GM13977 (cell line): Measurements from ENCODE around the gene TRAPPC5.

Source experiments
- DNase-seq: peaks from one replicate; pipeline ENCODE4 v3.0.0; 2012; ENCODE audit warnings: low spot score
- CTCF ChIP-seq: IDR thresholded peaks from 2 replicates; pipeline ENCODE4 v1.5.1; 2012; ENCODE audit warnings: mild to moderate bottlenecking, control low read depth; ENCODE audit not compliant: insufficient read depth; ENCODE audit errors: extremely low read depth, missing control alignments
- in situ Hi-C: fragments of 300-500 bp; cut with MboI; formaldehyde crosslinking; loops from one replicate; pipeline ENCODE4 v1.12.0; 2022; ENCODE audit warnings: low sequenced_read_pairs, low pct_unique_long_range_greater_than_20kb, mixed read lengths, inconsistent platforms; ENCODE audit not compliant: unreplicated experiment

Gene TRAPPC5

GRCh38 chr19:7636691-7637373, 43.8 kb upstream of the TRAPPC5 start, which contains the start of gene STXBP2:
Gene STXBP2 (plus strand): TSS chr19:7637110. CDS start chr19:7637150, 40 bp downstream.
- in situ Hi-C loops = no loop called here
- DNase-seq = peak; percentile 99
- TF ChIP-seq CTCF = no peak

DNA sequence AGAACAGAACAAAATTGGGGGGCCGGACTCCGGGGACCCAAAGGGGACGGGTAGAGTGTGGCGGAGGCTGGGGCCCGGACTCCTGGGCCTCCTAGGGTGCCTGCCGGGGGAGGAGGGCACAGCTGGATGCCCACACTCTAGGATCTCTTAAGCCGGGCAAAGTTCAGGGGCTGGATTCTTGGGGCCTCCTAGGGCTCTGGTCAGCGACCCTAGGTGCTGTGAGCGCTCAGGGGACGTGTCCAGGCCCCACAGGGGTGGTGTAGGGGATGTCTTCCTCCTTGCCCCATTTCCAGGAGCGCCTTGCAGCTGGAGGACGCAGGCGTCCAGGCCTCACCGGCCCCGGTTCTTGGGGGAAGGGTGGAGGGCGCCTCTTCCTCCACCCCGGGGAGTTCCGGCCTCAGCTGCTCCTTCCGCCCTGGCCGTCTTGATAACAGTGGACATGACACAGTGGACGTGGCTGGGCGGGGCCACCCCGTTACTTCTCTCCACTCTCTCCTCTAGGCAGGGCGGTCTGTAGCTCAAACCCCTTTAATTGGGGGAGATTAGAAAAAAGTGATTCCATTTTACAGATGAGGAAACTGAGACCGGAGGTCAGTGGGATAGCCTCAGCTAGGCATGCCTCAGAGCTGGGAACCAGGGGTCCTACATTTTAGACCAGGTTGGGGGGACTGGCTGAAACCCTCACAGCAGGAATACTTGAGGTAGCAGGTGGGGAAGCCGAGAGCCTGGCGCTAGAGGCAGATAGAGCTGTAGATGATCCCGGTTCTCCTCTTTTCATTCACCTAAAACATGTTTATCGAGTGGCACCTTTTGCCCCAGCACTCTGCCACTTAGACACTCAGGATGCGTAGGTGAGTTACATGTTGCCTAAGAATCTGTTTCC, 43.0 kb upstream of the TRAPPC5 start:
- TF ChIP-seq CTCF = no peak
- in situ Hi-C loops = no loop called here
- DNase-seq = no peak

- no peak for DNase-seq
- in situ Hi-C loops = no loop called here
- TF ChIP-seq CTCF = no peak
These were observed 41.7 kb upstream of the TRAPPC5 start for GRCh38 chr19:7638802-7639465.

DNA sequence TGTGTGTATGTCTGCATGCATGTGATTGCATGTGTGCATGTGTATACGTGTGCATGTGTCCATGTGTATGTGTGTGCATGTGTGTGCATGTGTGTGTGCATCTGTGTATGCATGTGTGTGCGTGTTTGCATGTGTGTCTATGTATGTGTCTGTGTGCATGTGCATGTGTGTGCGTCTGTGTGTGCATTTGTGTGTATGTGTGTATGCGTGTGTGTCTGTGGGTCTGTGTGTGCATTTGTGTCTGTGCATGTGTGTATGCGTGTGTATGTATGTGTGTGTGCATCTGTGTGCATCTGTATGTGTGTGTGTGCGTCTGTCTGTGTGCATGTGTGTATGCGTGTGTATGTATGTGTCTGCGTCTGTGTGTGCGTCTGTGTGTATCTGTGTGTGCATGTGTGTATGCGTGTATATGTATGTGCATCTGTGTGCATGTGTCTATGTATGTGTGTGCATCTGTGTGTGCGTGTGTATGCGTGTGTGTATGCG, 40.7 kb upstream of the TRAPPC5 start:
- no peak for DNase-seq
- in situ Hi-C loops = no loop called here
- TF ChIP-seq CTCF = no peak

DNA sequence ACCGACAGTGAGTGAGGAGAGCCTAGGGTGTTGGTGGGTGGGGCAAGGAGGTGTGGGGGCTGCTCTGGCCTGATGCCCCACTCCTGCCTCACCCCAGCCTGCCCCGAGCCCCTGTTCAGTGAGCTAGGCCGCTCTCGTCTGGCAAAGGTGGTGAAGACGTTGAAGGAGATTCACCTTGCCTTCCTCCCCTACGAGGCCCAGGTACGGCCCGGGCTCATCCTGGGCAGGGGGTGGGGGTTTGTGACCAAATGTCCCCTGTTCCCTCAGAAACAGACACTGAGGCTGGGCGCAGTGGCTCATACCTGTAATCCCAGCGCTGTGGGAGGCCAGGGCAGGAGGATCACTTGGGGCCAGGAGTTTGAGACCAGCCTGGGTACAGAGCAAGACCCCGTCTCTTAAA, 39.8 kb upstream of the TRAPPC5 start:
- in situ Hi-C loops = no loop called here

More for the DNA sequence above, 39.8 kb upstream of the TRAPPC5 start:
- no peak for TF ChIP-seq CTCF
- no peak for DNase-seq
